GM12878 (cell line): ENCODE data around the gene THAP2. TPM values are rescaled to one million over a fixed set of nuclear protein-coding genes. Genes with fewer than 3 reads are reported as not detected.

Experiments
- ATAC-seq: fragments of 200-7000 bp; cut with Tn5 transposase; 3 replicates; pipeline ENCODE4 v1.9.1; 2020; ENCODE audit warnings: mild to moderate bottlenecking, moderate library complexity
- BruUV-seq: library from RNA; stranded (reverse); fragments of 400-500 nt; replicated peaks from 2 replicates; lab custom pipeline; 2021; lab: Mats Ljungman, UMichigan
- CTCF ChIA-PET: fragments of 300-600 bp; sonication (Branson Sonifier 250); formaldehyde crosslinking; extraction: SDS; loops from one replicate; lab custom pipeline; 2021; ENCODE audit warnings: inconsistent platforms; lab: Yijun Ruan, JAX
- POLR2A ChIA-PET: fragments of 350-600 bp; formaldehyde crosslinking; extraction: SDS; loops from one replicate; lab custom pipeline; 2021; ENCODE audit warnings: inconsistent platforms; lab: Charles Lee
- RAD21 ChIA-PET: fragments of 300-600 bp; sonication (Branson Sonifier 250); formaldehyde crosslinking; loops from one replicate; lab custom pipeline; 2023; ENCODE audit warnings: antibody characterized with exemption; ENCODE audit not compliant: unreplicated experiment; lab: Charles Lee
- SMC1A ChIA-PET: fragments of 300-600 bp; sonication (Branson Sonifier 250); formaldehyde crosslinking; loops from one replicate; lab custom pipeline; 2023; ENCODE audit not compliant: unreplicated experiment, uncharacterized antibody; lab: Charles Lee
- DNase-seq: peaks from one replicate; pipeline ENCODE4 v3.0.0-alpha.2; 2011; ENCODE audit warnings: low read depth, low spot score
- FAIRE-seq: peaks from 3 replicates; lab custom pipeline; 2011; peaks lifted over from hg19 to GRCh38; lab: Jason Lieb, UNC
- H2AFZ ChIP-seq: 2 replicates; pipeline ENCODE4 v1.6.0; 2011; ENCODE audit warnings: low read depth, low read length, control low read depth; ENCODE audit not compliant: control insufficient read depth
- H3K27ac ChIP-seq: 2 replicates; pipeline ENCODE4 v1.5.1; 2011; ENCODE audit warnings: control low read depth; ENCODE audit not compliant: control insufficient read depth, insufficient read depth
- H3K27me3 ChIP-seq, 2 experiments: replicated peaks in 1 of 2; 2 replicates each; pipeline versions ENCODE4 v1.6.0 to v1.6.1; 2011; ENCODE audit warnings: low read length in 1 of 2; ENCODE audit not compliant: control insufficient read depth in 2 of 2, insufficient read depth in 2 of 2
- H3K36me3 ChIP-seq, 2 experiments: 2 replicates each; pipeline ENCODE4 v1.5.1; 2011; ENCODE audit warnings: low read length in 1 of 2; ENCODE audit not compliant: control insufficient read depth in 2 of 2, insufficient read depth in 2 of 2
- H3K4me1 ChIP-seq: 2 replicates; pipeline ENCODE4 v1.6.1; 2011; ENCODE audit warnings: mild to moderate bottlenecking, low read length, moderate library complexity, mixed read lengths; ENCODE audit not compliant: control insufficient read depth, insufficient read depth
- H3K4me2 ChIP-seq: 2 replicates; pipeline ENCODE4 v1.6.0; 2011; ENCODE audit warnings: control low read depth; ENCODE audit not compliant: control insufficient read depth, insufficient read depth
- H3K4me3 ChIP-seq: fragments of 200-600 bp; sonication (generic); 2 replicates; pipeline ENCODE4 v1.5.1; 2016
- H3K79me2 ChIP-seq: 2 replicates; pipeline ENCODE4 v1.6.0; 2011; ENCODE audit warnings: low read length; ENCODE audit not compliant: control insufficient read depth, insufficient read depth
- H3K9ac ChIP-seq: 2 replicates; pipeline ENCODE4 v1.8.0; 2011; ENCODE audit warnings: low read length, control low read depth, mixed read lengths; ENCODE audit not compliant: control insufficient read depth, insufficient read depth
- H3K9me3 ChIP-seq: replicated peaks from 3 replicates; pipeline ENCODE4 v1.5.1; 2011; ENCODE audit warnings: mild to moderate bottlenecking, low read length; ENCODE audit not compliant: control insufficient read depth, insufficient read depth
- H4K20me1 ChIP-seq: 2 replicates; pipeline ENCODE4 v1.6.0; 2011; ENCODE audit not compliant: control insufficient read depth, insufficient read depth
- BMI1 ChIP-seq: fragments of 450-650 bp; IDR thresholded peaks from 2 replicates; pipeline ENCODE4 v1.6.1; 2016; ENCODE audit warnings: mild to moderate bottlenecking, moderate library complexity, borderline replicate concordance
- IKZF2 ChIP-seq, 2 experiments: fragments of 450-650 bp; IDR thresholded peaks; 2 replicates each; pipeline ENCODE4 v1.6.1; 2017; ENCODE audit warnings: mild to moderate bottlenecking in 2 of 2, moderate library complexity in 2 of 2
- RAD51 ChIP-seq: fragments of 450-650 bp; IDR thresholded peaks from 2 replicates; pipeline ENCODE4 v1.6.1; 2016; ENCODE audit warnings: moderate library complexity, mild to moderate bottlenecking, inconsistent platforms
- SRF ChIP-seq, 2 experiments: IDR thresholded peaks; 2 replicates each; pipeline ENCODE4 v1.6.1; 2011; ENCODE audit warnings: low read depth in 2 of 2, low read length in 2 of 2, mild to moderate bottlenecking in 1 of 2, moderate library complexity in 1 of 2
- USF1 ChIP-seq: IDR thresholded peaks from 2 replicates; pipeline ENCODE4 v1.6.1; 2011; ENCODE audit warnings: borderline replicate concordance, low read depth, mild to moderate bottlenecking, moderate library complexity, mixed read lengths, low read length; ENCODE audit not compliant: insufficient read depth; ENCODE audit errors: extremely low read length
- YBX1 ChIP-seq: fragments of 450-650 bp; IDR thresholded peaks from 2 replicates; pipeline ENCODE4 v1.6.1; 2016; ENCODE audit warnings: antibody characterized with exemption
- WGBS: methylation state at CpG from one replicate; pipeline ENCODE4 v1.1.6; 2016; ENCODE audit warnings: low lambda C conversion rate; ENCODE audit not compliant: insufficient replicate concordance, insufficient coverage; ENCODE audit errors: missing lambda C conversion rate; 5-methylcytosine and 5-hydroxymethylcytosine counted together
- in situ Hi-C: fragments of 300-500 bp; cut with MboI; formaldehyde crosslinking; loops from 9 replicates; pipeline ENCODE4 v1.14.3; 2018; ENCODE audit warnings: mixed read lengths
- intact Hi-C: fragments of 100-400 bp; cut with micrococcal nuclease; formaldehyde crosslinking; loops from one replicate; pipeline ENCODE4 v1.14.2; 2022; ENCODE audit not compliant: unreplicated experiment
- polyA plus RNA-seq, 11 experiments: library from polyadenylated mRNA; depleted of rRNA in 4 of 11; unstranded in 6 of 11; stranded (reverse) in 5 of 11; fragments of >200 nt; fragmentation: Nextera tagmentation in 4 of 11; fragmentation: Illumina TruSeq in 1 of 11; extraction: Ambion mirVana in 4 of 11; extraction: Trizol in 1 of 11; gene quantifications; 1 replicate in 1 of 11; 2 replicates in 10 of 11; pipeline versions ENCODE4 v1.2.1 to v1.2.3, GENCODE V29; 2011 to 2016; ENCODE audit warnings: inconsistent platforms in 2 of 11, missing spikeins in 2 of 11, low read depth in 1 of 11
- total RNA-seq, 4 experiments: library from RNA; depleted of rRNA in 3 of 4; stranded (reverse); fragments of >200 nt in 3 of 4; fragmentation: Illumina TruSeq in 1 of 4; extraction: Trizol in 1 of 4; gene quantifications; 2 replicates each; pipeline versions ENCODE4 v1.2.1 to v1.2.3, GENCODE V29; 2013 to 2021

The THAP2 gene
- total and polyA plus RNA-seq, 10 of the 15 experiments (the other 5 are each of a cell fraction or from before 2014, with no cell fraction given), result 4.1 to 18.0 (median 7.3) TPM

DNA sequence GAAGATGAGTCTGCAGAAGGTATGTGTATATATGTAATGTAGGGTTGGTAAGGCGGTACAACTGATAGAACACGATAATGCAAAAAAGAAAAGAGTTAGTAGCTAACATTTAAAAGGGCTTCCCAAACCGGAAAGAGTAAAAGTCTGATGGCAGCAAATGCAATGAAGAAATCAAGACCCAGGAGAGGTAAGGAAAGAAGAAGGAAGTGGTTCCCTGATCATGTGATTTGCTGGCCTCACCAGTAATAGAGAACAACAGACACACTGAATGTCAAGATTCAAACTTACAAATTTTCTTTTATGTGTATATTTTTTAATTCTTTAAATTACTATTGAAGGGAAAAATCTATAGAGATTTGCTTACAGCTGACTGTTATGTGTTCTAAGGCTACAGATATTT lies 18.8 kb upstream of the THAP2 start:
- Histone ChIP-seq H2AFZ (no peak overlapping the region), H3K79me2 (peaks cover 8% of the 10 kb centered on the region), H3K4me1 (peaks cover 7% of the 10 kb centered on the region), H3K9me3 (no peaks in the 10 kb centered on the region; the same call in 2 of the 3 replicates), H3K27me3 (no peaks in the 10 kb centered on the region), H3K4me2 (no peak overlapping the region), H3K4me3 (no peak overlapping the region), H4K20me1 (no peaks in the 10 kb centered on the region), H3K27ac (no peak overlapping the region), H3K9ac (no peak overlapping the region), H3K36me3 (peaks cover 3 to 27% of the 10 kb centered on the region in 2 experiments)
- ChIA-PET SMC1A (interaction anchor here (0.9 to 3.7 kb wide), 7 partner anchors 9 to 253 kb away, joined by 3 to 30 read pairs (median 5); no protein-coding TSS in a partner anchor), POLR2A (no interaction called here), CTCF (interaction anchor here (0.6 to 4.5 kb wide), 8 partner anchors 9 to 106 kb away, joined by 3 to 46 read pairs (median 4); partner anchors contain the start of gene TMEM19), RAD21 (interaction anchor here (0.9 to 2.8 kb wide), 3 partner anchors 15 to 102 kb away, joined by 3 to 15 read pairs (median 5); partner anchors contain the start of gene TMEM19)
- no peak for FAIRE-seq
- ATAC-seq, result no peak
- in situ Hi-C loops, result no loop called here
- DNase-seq, result no peak
- TF ChIP-seq SRF (IDR thresholded peaks at IDR 0.05; ENCODE audit: low read depth in 2 of 2, low read length in 2 of 2), result no peak
- TF ChIP-seq IKZF2 (IDR thresholded peaks at IDR 0.05), result no peak
- no peak for TF ChIP-seq BMI1
- TF ChIP-seq RAD51, result no peak
- 90% methylated on average over 3 of the region's 3 CpGs for WGBS
- no TSS peak for BruUV-seq
- intact Hi-C loops, result no loop called here

DNA sequence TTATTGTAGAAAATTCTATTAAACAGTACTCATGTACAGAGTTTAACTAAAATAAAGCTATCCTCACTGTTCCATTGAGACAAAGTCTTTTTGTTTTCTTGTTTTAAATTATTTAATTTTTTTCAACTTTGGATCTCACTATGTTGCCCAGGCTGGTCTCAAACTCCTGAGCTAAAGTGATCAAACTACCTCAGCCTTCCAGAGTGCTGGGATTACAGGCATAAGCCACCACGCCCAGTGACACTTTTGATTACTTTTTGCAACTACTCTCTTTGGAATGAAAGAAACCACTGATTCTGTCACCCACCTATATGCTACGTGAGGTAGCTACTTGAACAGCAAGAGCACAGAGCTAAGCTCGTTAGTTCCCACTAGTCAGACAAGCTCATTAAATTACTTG lies 17.6 kb upstream of the THAP2 start:
- TF ChIP-seq YBX1, result no peak
- TF ChIP-seq USF1, result no peak
- CTCF ChIA-PET, result interaction anchor here (0.9 to 4.5 kb wide), 5 partner anchors 10 to 101 kb away, joined by 3 to 46 read pairs (median 9); partner anchors contain the start of gene TMEM19
- ATAC-seq, result no peak
- SMC1A ChIA-PET, result interaction anchor here (0.7 to 3.7 kb wide), 11 partner anchors 8 to 833 kb away, joined by 3 to 30 read pairs (median 4); partner anchors contain the start of genes RAB21, THAP2 and ZFC3H1
- Histone ChIP-seq H2AFZ (no peak overlapping the region), H3K9ac (no peak overlapping the region), H3K9me3 (no peaks in the 10 kb centered on the region; the same call in 2 of the 3 replicates), H3K4me1 (peaks cover 7% of the 10 kb centered on the region), H3K79me2 (peaks cover 19% of the 10 kb centered on the region), H3K36me3 (peaks cover 0 to 30% of the 10 kb centered on the region in 2 experiments), H3K4me3 (no peak overlapping the region), H4K20me1 (no peaks in the 10 kb centered on the region), H3K4me2 (no peak overlapping the region), H3K27ac (no peak overlapping the region), H3K27me3 (no peaks in the 10 kb centered on the region)
- in situ Hi-C loops, result no loop called here
- no peak for FAIRE-seq
- intact Hi-C loops, result no loop called here
- RAD21 ChIA-PET, result interaction anchor here (0.6 to 2.8 kb wide), 5 partner anchors 10 to 108 kb away, joined by 3 to 15 read pairs (median 4); partner anchors contain the start of genes RAB21 and TMEM19
- WGBS, result 96% methylated on average over 3 of the region's 3 CpGs
- POLR2A ChIA-PET, result interaction anchor here (1.1 kb wide), 1 partner anchor 101 kb away, joined by 3 read pairs; no protein-coding TSS in a partner anchor
- BruUV-seq, result no TSS peak
- DNase-seq, result no peak
